Aorta (tissue), 5 donors: Measurements from ENCODE around the gene AKNA. TPM values are rescaled to one million over a fixed set of nuclear protein-coding genes. Genes with fewer than 3 reads are reported as not detected.
A peak's percentile ranks its signal among the peaks of the same experiment; 100 is the strongest.
"Not testable (repeated sequence)": the region's sequence is repeated elsewhere in the genome, so short reads cannot be mapped to it uniquely, and the experiment has no call there.

Experiments
- ATAC-seq: fragments of 200-7000 bp; cut with Tn5 transposase; one replicate; pipeline ENCODE4 v1.9.1; 2022; ENCODE audit warnings: moderate library complexity; ENCODE audit not compliant: low FRiP score
- DNase-seq, 2 donors: peaks; one replicate each; pipeline ENCODE4 v3.0.0-alpha.2; 2020
- H3K27ac ChIP-seq, 2 donors: one replicate each; pipeline ENCODE4 v1.5.1; 2013; ENCODE audit warnings: low read length in 2 of 2, mild to moderate bottlenecking in 2 of 2, moderate library complexity in 2 of 2, control low read depth in 1 of 2, inconsistent platforms in 1 of 2, low read depth in 1 of 2
- H3K27me3 ChIP-seq, 2 donors: one replicate each; pipeline ENCODE4 v1.6.1; 2013; ENCODE audit warnings: control low read depth in 1 of 2, low read length in 1 of 2, mild to moderate bottlenecking in 1 of 2, moderate library complexity in 1 of 2; ENCODE audit not compliant: insufficient read depth in 2 of 2, control insufficient read depth in 1 of 2
- H3K36me3 ChIP-seq, 2 donors: one replicate each; pipeline ENCODE4 v1.6.1; 2013; ENCODE audit warnings: control low read depth in 1 of 2, low read length in 1 of 2, mild to moderate bottlenecking in 1 of 2; ENCODE audit not compliant: insufficient read depth in 2 of 2, control insufficient read depth in 1 of 2
- H3K4me1 ChIP-seq, 2 donors: one replicate each; pipeline ENCODE4 v1.6.1; 2013; ENCODE audit warnings: low read length in 2 of 2, control low read depth in 1 of 2, mild to moderate bottlenecking in 1 of 2, moderate library complexity in 1 of 2; ENCODE audit not compliant: insufficient read depth in 2 of 2, control insufficient read depth in 1 of 2
- H3K4me3 ChIP-seq, 2 donors: one replicate each; pipeline ENCODE4 v1.5.1; 2013; ENCODE audit warnings: low read length in 2 of 2, control low read depth in 1 of 2, mild to moderate bottlenecking in 1 of 2
- H3K9me3 ChIP-seq: one replicate; pipeline ENCODE4 v1.6.1; 2013; ENCODE audit warnings: mild to moderate bottlenecking, low read length; ENCODE audit not compliant: control insufficient read depth
- WGBS, 2 donors: extraction: QIAGEN DNeasy Blood & Tissue Kit; methylation state at CpG; one replicate each; pipeline ENCODE4 v1.1.7; 2013; 5-methylcytosine and 5-hydroxymethylcytosine counted together
- intact Hi-C, 2 donors: fragments of 100-400 bp; cut with DNase I; formaldehyde crosslinking; loops; one replicate each; pipeline versions ENCODE4 v1.14.2 to v1.15.0; 2022
- polyA plus RNA-seq, 2 donors: library from polyadenylated mRNA; stranded (reverse); fragments of 200-250 nt; gene quantifications; one replicate each; pipeline ENCODE4 v1.2.3, GENCODE V29; 2013
- total RNA-seq, 2 donors: library from RNA; stranded (reverse); fragmentation: NEBNext Ultra II Directional; extraction: Animal tissue kit (Norgen Biotek cat#: 25700); gene quantifications; one replicate each; pipeline ENCODE4 v1.2.1, GENCODE V29; 2021
- donor health status: healthy with polysubstance abuse.
- donor health status: Bipolar disorder and iron deficiency.
- donor health status: DM: no; HTN: no; CAD: no.
- donor health status: DM: no; HTN: no; CAD: no.
- donor health status: DM: yes; HTN: yes; CAD: no.

Gene AKNA
- total and polyA plus RNA-seq, 4 donors = 11.9 to 56.0 (median 32.0) TPM

GRCh38 chr9:114341152-114341830 is 46.5 kb downstream of the AKNA start:
- peaks cover 6 to 18% of the 10 kb centered on the region in 2 donors for H3K36me3 ChIP-seq
- intact Hi-C loops = no loop called here
- no peak overlapping the region for H3K4me3 ChIP-seq
- WGBS, 2 donors = 84 to 85% methylated on average over 12 of the region's 12 CpGs
- H3K27me3 ChIP-seq = no peaks in the 10 kb centered on the region
- H3K27ac ChIP-seq = no peak overlapping the region
- no peaks in the 10 kb centered on the region for H3K9me3 ChIP-seq
- ATAC-seq = no peak
- no peak for DNase-seq
- H3K4me1 ChIP-seq = no peaks in the 10 kb centered on the region

- ATAC-seq (peak; percentile 69), DNase-seq (peak; percentile 66 to 86)
- Histone ChIP-seq H3K9me3 (no peaks in the 10 kb centered on the region), H3K4me1 (no peaks in the 10 kb centered on the region), H3K4me3 (no peak overlapping the region), H3K27me3 (no peaks in the 10 kb centered on the region), H3K36me3 (peaks cover 6 to 15% of the 10 kb centered on the region in 2 donors), H3K27ac (no peak overlapping the region)
- intact Hi-C loops = loop anchor here in 1 of 2 donors (5.0 kb wide), 1 partner anchor 313 kb away; no protein-coding TSS in a partner anchor
- WGBS, 2 donors = 75 to 78% methylated on average over 16 of the region's 16 CpGs
Observed at GRCh38 chr9:114339130-114339908, 48.5 kb downstream of the AKNA start.

DNA sequence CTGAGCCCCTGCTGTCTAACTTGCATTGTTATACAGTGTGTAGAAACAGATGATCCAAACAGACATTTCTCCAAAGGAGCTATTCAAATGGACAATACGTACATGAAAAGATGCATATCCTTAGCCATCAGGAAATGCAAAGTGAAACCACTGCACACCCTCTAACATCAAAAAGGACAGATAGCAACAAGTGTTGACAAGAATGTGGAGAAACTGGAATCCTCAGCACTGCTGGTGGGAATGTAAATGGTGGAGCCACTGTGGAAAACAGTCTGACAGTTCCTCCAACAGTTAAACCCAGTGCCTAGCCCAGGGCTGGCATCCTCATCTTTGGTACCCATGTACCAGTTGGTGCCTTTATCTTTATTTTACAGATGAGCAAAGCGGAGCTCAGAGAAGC is 49.6 kb downstream of the AKNA start:
- no peaks in the 10 kb centered on the region for H3K27me3 ChIP-seq
- DNase-seq (no peak), ATAC-seq (no peak)
- no peaks in the 10 kb centered on the region for H3K4me1 ChIP-seq
- 88 to 92% methylated on average over 2 of the region's 2 CpGs for WGBS, 2 donors
- no peak overlapping the region for H3K27ac ChIP-seq
- H3K36me3 ChIP-seq = peaks cover 6 to 11% of the 10 kb centered on the region in 2 donors
- H3K4me3 ChIP-seq = no peak overlapping the region
- H3K9me3 ChIP-seq = no peaks in the 10 kb centered on the region
- intact Hi-C loops = loop anchor here in 1 of 2 donors (5.0 kb wide), 1 partner anchor 314 kb away; no protein-coding TSS in a partner anchor

GRCh38 chr9:114336699-114337395 is 50.9 kb downstream of the AKNA start:
- intact Hi-C loops = loop anchor here in 1 of 2 donors (5.0 kb wide), 1 partner anchor 315 kb away; no protein-coding TSS in a partner anchor
- no peak overlapping the region for H3K4me3 ChIP-seq
- peaks cover 6 to 10% of the 10 kb centered on the region in 2 donors for H3K36me3 ChIP-seq
- no peak overlapping the region for H3K27ac ChIP-seq
- H3K27me3 ChIP-seq = no peaks in the 10 kb centered on the region
- DNase-seq (no peak), ATAC-seq (no peak)
- H3K4me1 ChIP-seq = no peaks in the 10 kb centered on the region
- H3K9me3 ChIP-seq = no peaks in the 10 kb centered on the region
- WGBS, 2 donors = 86 to 87% methylated on average over 23 of the region's 23 CpGs

DNA sequence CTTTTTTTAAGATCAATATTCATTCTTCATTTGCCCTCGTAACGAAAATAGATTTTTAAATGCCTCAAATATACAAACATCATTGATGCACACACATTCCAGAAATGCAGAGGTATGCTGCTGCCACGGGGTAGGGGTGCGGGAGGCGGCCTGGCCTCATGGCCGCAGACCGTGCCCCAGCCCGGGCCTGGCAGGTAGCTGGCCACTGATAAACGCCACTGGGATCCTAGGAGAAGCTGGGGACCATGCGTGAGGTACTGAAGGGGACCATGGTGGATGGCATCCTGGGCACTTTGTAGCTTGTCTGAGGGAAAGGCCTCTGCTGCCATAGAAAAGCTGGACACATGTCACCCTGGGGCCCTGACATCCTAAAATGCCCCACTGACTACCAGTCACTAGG is 51.6 kb downstream of the AKNA start:
- intact Hi-C loops = loop anchor here in 1 of 2 donors (5.0 kb wide), 1 partner anchor 316 kb away; no protein-coding TSS in a partner anchor
- H3K27ac ChIP-seq = no peak overlapping the region
- H3K9me3 ChIP-seq = no peaks in the 10 kb centered on the region
- H3K4me3 ChIP-seq = no peak overlapping the region
- H3K27me3 ChIP-seq = no peaks in the 10 kb centered on the region
- WGBS, 2 donors = 63 to 66% methylated on average over 10 of the region's 10 CpGs
- no peaks in the 10 kb centered on the region for H3K4me1 ChIP-seq
- DNase-seq = no peak
- H3K36me3 ChIP-seq = peaks cover 6 to 7% of the 10 kb centered on the region in 2 donors
- no peak for ATAC-seq

DNA sequence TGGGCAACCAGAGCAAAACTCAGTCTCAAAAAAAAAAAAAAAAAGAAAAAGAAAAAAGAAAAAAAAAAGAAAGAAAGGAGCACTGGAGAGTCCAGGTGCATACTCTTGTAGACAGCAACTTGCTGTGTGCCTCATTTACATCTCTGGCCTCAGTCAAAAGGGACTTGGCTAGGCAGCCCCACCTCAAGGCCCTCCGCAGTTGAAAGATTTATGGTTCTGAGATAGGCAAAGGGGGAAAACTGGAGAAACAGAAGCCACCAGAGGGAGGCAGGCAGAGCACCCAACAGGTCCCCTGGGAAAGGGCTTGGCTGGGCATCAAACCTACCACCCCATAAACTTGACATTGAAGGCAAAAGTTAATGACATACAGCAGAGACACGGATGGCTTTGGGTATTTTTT is 52.0 kb downstream of the AKNA start:
- intact Hi-C loops = loop anchor here in 1 of 2 donors (5.0 kb wide), 1 partner anchor 317 kb away; no protein-coding TSS in a partner anchor
- peaks cover 5 to 6% of the 10 kb centered on the region in 2 donors for H3K36me3 ChIP-seq
- H3K27me3 ChIP-seq = no peaks in the 10 kb centered on the region
- no peak overlapping the region for H3K27ac ChIP-seq
- H3K9me3 ChIP-seq = no peaks in the 10 kb centered on the region
- DNase-seq (no peak), ATAC-seq (no peak)
- H3K4me3 ChIP-seq = no peak overlapping the region
- WGBS, 2 donors = 43 to 47% methylated on average over 2 of the region's 2 CpGs
- H3K4me1 ChIP-seq = no peaks in the 10 kb centered on the region

DNA sequence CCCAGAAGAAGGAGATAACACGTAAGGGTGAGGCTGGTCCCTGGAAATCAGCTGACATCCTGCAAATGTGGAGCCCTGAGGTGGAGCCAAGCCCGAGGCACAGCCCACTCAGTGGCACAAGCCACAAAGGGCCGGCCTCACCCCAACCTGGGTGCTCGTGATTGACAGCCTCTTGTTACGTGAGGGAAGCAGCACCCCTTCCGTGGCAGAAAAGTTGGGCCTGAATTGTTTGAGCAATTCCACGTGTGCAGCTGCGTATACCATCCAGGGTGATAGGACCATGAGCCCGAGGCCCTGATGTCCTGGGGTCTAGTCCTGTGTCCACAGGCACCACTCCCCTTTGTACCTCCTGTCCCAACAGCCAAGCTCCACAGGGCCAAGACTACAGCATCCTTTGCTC is 53.3 kb downstream of the AKNA start:
- no peaks in the 10 kb centered on the region for H3K27me3 ChIP-seq
- H3K36me3 ChIP-seq = peaks cover 0 to 6% of the 10 kb centered on the region in 2 donors
- intact Hi-C loops = no loop called here
- WGBS, 2 donors = 78 to 83% methylated on average over 8 to 9 of the region's 9 CpGs
- no peak for ATAC-seq
- no peak overlapping the region for H3K4me3 ChIP-seq
- peak in 1 of 2 donors; percentile 55 for DNase-seq
- no peaks in the 10 kb centered on the region for H3K9me3 ChIP-seq
- H3K4me1 ChIP-seq = no peaks in the 10 kb centered on the region
- no peak overlapping the region for H3K27ac ChIP-seq

DNA sequence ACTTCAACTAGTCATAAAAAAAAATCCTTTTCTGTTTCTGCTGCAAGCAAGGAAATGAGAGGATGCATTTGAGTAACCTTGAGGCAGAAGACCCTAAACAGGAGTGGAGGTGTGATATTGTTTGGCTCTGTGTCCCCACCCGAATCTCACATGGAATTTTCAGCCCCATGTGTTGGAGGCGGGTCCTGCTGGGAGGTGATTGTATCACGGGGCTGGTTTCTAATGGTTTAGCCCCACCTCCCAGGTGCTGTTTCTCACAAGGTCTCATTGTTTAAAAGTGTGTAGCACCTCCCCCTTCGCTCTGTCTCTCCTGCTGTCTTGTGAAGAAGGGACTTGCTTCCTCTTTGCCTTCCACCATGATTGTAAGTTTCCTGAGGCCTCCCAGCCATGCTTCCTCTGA is 54.1 kb downstream of the AKNA start:
- ATAC-seq, H3K4me3 ChIP-seq, H3K9me3 ChIP-seq, H3K36me3 ChIP-seq, H3K27ac ChIP-seq, H3K4me1 ChIP-seq, DNase-seq, intact Hi-C loops, H3K27me3 ChIP-seq: not testable (repeated sequence)
- 81 to 90% methylated on average over 2 to 3 of the region's 4 CpGs for WGBS, 2 donors
